ENCODE measurements around the gene MKI67.

MKI67 gene

DNA sequence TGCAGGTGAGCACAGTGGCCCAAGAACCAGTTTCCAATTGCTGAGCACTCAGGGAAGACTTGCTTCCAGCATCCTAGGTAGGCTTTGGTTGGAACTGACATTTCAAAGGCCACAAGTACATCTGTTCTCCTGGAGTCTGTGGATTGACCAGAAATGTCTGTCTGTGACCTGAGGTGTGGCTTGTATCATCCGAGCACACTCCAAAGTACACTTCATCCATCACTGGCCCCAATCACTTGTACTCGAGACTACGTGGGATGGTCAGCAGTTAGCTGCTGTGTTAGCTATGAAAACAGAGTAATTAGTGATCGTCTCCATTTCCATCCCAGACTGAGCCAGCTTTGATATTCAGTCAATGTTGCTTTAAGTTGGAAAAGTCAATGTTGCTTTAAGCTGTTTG, 45.0 kb downstream of the MKI67 start:
- DNase-seq (ENCODE audit: low spot score) = no peak

DNA sequence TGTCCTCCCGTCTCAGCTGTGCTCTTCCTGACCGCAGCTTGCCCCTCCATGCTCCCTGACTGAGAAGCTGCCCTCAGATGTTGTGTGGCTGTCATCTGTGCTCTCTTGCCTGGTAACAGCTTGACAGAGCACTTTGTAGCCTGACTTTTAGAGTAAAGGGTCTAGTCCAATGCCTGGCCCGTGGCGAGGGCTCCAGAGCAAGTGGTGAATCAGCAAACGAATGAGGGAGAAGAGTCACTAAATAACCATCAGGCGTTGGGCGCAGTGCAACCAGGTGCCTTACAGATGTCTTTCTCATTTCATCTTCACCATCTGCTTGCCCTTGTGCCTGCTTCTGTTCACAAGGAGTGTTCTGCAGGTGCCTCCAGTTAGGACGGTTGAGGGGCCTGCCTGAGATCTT, 45.6 kb downstream of the MKI67 start:
- no peak for DNase-seq (ENCODE audit: low spot score)

DNA sequence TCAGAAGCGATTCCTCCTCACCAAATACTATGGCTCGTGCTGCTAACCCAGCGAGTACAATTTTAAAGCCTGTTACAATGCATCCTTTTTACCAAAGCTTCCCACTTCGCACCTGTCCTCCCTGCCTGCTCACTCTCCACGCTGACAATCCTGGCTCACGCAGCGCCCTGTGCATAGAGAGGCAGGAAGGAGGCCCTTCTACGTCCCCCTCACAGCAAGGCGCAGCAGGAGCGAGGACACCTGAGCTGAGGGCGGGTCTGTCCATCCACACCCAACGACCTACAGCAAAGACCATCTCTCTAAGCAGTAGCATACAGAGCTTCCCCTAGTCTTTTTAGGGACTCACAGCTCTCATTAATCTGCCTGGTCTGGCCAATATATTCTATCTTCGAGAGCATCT, 46.0 kb downstream of the MKI67 start:
- no peak for DNase-seq (ENCODE audit: low spot score)

DNA sequence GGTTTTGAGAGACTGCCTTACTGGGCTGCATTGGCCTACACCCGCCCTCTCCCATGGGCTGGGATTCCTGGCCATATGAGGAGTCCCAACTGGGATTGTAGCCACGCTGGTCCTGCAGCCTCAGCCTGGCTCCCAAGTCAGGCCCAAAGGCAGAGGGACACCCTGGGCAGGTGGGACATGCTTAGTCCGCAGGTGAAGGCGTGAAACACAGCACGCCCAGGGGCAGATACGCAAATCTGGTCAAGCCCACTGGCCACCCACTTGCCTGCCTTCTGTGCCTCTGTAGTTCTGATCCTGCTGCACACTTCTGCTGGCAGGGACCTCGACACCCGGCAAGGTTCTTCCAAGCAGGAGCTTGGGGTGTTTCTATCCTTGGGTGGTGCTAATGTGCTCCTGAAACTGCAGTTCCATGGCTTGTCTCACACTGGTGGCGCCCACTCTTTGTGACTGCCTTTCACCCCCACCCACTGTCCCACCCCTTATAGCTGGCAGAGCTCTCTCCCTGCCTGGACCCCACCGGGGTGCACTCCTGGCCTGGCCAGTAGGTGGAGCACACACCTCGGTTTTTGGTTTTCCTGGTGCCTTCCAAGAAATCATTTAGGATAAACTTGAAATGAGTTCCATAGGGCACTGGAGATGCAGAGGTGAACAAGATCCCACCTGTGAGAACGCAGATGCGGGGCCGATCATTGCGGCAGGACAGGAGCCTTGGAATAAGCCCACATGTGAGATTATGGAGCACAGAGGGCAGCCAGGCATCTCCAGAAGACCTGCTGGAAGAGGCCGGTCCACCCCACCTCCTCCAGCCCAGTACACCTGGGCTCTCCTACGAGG, 47.9 kb downstream of the MKI67 start:
- no peak for DNase-seq (ENCODE audit: low spot score)

DNA sequence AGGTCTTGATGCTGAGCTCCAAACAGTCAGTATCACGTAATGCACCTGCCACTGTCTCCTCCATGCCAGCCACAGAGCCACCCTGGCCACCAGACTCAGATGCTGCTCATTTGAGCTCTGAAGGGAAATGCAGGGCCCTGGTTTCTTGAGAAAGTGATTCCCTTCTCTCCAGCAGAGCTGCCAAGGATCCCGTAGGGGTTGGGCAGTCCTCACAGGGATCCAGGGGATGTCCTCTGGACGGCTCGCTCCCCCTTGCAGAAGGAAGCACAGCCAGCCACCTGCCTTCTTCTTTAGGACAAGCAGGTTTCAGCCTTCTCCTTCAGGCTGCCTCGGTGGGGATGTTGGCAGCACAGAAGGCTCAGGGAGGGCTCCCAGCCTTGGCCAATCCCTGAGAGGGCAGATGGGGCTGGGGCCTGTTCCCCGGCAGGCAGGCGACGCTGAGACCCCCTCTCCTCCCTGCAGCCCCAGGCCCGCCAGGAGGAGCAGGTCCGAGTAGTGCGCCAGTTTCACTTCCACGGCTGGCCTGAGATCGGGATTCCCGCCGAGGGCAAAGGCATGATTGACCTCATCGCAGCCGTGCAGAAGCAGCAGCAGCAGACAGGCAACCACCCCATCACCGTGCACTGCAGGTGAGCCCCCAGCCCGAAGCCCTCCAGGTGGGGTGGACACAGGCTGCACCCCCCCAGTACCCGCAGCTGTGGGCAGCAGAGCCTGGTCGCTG, 48.9 kb downstream of the MKI67 start:
- DNase-seq (ENCODE audit: low spot score) = no peak

DNA sequence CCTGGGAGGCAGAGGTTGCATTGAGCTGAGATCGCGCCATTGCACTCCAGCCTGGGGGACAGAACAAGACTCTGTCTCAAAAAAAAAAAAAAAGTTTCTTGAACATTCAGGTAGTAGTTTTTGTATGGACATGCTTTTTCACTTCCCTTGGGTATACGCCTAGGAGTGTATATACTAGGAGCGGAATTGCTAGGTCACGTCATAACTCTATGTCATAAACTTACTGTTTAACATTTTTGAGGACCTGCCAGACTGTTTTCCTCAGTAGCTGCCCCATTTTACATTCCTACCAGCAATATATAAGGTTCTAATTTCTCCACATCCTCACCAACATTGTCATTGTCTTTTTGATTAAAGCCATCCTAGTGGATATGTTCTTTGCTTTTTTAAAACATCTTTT, 51.6 kb downstream of the MKI67 start:
- DNase-seq (ENCODE audit: low spot score) = no peak

DNA sequence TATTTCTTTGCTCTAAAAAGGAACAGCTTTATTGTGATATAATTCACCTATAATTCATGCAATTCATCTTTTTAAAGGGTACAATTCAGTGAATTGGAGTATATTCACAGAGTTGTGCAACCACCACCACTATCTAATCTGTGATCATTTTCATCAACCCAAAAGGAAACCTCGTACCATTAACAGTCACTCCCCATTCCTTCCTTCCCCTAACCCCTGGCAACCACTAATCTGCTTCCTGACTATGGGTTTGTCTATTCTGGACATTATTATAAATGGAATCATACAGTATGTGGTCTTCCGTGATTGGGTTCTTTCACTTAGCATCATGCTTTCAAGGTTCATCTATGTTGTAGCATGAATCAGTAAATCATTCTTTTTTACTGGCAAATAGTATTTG, 52.3 kb downstream of the MKI67 start:
- no peak for DNase-seq (ENCODE audit: low spot score)

DNA sequence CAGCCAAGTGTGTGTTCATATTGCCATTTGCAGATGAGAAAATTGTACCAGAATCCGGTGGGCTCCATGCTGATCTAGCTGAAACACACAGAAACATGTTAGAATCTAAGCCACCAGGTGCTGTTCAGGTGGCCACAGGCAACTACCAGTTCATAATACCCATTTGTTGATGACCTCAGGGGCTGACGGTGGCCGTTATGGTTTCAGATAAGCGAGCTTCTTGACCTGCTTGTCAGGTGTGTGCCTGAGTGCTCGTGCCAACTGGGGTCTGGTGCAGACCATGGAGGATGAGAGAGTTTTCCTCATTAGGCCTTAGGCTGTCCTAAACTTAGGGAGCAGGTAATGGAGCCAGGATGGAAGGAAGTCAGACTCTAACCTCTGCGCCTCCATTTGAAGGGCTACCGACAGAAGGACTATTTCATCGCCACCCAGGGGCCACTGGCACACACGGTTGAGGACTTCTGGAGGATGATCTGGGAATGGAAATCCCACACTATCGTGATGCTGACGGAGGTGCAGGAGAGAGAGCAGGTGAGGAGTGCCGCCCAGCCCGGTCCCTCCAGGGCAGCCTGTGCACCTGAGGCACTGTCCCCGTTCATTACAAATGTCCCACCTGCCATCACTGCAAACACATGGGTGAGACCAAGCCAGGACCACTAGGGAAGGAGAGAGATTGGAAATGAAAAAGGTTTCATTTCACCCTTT, 53.1 kb downstream of the MKI67 start:
- no peak for DNase-seq (ENCODE audit: low spot score)

DNA sequence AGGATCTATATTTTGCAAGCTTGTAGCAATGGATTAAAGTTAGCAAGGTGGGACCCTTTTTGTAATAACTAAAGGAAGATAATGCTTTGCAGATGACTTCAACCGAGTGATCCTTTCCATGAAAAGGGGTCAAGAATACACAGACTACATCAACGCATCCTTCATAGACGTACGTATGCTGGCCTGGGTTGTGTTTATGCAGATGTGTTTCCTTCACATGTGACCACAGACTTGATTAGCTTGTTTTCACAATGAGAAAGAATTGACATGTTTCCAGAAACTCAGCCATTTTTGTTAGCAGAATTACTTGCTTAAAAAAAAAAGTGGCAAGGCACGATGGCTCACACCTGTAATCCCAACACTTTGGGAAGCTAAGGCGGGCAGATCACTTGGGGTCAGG, 54.2 kb downstream of the MKI67 start:
- DNase-seq (ENCODE audit: low spot score) = no peak

DNA sequence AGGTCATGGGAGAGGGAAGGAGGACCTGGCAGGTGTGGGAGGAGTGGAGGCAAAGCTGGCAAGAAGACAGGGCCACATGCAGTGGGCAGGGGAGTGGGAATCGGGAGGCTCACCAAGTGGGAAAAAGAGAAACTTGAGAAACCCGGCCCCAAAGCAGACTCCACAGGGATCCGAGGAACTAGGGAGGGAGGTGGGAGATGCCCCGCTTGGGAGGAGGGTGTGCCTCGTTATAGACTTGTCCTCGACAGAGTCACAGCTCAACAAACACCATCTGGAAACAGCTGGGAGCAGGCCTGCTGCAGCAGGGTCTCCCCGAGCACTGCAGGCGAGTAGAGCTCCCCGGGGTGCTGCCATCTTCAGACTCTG, 54.8 kb downstream of the MKI67 start:
- no peak for DNase-seq (ENCODE audit: low spot score)

DNA sequence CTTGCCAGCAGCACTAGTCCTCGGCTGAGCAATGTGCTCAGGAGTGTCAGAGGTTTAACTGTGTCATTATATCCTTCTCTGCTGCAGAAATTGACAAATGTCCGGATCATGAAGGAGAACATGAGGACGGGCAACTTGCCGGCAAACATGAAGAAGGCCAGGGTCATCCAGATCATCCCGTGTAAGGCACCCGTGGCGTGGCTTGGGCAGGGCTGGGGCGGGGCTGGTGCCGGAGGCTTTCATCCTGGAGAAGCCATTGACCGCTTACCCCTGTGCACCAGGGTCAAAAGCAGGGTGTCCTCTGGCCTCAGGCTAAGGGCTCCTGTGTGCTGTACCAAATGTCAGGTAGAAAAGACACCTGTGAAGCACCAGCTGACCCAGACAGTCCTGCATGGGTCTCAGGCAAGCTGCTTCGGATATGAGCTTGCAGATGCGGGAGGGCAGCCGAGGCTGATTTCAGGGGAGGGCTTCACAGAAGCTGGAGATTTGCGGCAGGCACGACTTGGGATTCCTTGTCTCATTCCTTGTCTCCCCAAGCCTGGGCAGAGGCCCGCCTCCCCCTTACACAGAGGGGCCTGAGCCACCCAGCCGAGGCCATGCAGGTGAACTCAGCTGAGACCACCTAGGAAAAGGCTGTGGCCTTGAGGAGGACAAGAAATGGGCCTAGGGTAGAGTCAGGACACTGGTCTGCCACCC, 55.4 kb downstream of the MKI67 start:
- no peak for DNase-seq (ENCODE audit: low spot score)

DNA sequence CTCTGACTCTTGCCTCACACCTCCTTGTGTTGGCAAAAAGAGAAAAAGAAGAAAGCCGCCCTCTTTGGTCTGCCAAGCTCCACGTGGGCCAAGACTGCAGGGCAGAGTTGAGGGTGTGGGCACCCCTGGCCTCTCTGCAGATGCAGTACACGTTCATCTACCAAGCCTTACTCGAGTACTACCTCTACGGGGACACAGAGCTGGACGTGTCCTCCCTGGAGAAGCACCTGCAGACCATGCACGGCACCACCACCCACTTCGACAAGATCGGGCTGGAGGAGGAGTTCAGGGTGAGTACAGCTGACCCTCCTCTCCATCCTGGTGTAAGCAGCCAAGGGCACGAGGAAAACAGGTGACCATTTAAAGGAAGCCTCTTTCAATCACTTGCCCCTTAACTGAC, 56.1 kb downstream of the MKI67 start:
- DNase-seq (ENCODE audit: low spot score) = no peak

DNA sequence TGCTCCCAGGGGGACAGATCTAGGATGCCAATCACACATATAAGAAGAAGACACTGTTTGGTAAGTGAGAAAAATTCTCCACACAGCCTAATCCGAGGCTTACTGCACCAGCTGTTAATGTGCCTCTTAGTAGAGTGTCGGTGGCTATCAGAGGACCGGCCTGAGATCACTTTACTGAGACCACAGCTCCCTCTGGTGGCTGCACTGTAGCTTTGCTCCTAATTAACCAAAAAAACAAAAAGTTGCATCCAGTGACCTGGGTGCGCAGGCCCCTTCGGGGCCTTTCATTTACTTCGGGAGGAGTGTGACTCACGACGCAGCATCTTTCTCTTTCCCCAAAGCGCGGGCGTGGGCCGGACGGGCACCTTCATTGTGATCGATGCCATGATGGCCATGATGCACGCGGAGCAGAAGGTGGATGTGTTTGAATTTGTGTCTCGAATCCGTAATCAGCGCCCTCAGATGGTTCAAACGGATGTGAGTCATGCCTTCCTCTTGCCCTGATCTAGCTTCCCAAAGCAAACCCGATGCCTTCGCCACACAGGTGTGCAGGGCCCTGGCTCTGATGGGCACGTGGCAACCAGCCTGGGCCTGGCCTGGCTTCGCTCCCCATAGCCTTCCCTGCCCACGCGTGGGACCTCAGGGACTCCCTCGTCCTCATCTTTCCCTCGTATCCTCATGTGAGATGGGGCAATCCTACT, 56.7 kb downstream of the MKI67 start:
- DNase-seq (ENCODE audit: low spot score) = peak; percentile 67

DNA sequence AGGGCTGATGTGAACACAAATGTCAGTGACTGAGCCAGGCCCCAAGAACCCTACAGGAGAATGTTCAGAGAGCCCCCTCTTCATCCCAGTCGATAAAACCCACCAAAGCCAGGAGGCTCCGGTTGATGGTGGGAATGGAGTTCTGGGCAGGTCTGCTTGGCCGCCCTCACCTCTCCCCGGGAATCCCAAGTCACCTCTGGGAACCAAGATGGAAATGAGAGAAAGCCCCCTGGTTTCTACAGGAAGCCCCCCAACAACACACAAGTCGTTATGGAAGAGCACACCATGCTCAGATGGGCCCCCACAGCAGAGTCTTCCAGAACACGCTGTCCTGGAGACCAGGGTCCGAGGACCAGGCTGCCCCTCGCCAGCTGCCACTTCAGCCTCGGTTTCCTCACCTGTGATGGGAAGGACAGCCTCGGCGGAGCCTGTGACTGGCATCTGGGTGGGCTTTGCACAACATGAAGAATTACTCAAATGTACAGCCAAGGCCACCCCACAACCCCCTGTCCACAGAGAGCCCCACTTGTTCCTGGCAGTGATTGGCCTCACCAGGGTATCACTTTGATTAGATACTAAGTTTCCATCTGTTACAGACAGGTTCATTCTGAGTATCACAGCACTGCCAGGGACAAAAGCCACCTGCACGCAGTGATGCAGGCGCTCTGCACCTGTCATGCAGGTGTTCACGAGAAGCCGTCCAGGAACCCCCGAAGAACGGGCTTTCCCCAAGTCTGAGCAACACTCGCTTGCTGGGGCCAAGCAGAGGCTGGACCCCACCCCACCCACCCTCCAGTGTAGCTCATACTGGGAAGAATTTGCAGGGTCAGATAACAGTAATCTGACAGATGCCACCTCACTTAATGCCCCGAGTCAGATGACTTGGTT, 57.6 kb downstream of the MKI67 start:
- no peak for DNase-seq (ENCODE audit: low spot score)

DNA sequence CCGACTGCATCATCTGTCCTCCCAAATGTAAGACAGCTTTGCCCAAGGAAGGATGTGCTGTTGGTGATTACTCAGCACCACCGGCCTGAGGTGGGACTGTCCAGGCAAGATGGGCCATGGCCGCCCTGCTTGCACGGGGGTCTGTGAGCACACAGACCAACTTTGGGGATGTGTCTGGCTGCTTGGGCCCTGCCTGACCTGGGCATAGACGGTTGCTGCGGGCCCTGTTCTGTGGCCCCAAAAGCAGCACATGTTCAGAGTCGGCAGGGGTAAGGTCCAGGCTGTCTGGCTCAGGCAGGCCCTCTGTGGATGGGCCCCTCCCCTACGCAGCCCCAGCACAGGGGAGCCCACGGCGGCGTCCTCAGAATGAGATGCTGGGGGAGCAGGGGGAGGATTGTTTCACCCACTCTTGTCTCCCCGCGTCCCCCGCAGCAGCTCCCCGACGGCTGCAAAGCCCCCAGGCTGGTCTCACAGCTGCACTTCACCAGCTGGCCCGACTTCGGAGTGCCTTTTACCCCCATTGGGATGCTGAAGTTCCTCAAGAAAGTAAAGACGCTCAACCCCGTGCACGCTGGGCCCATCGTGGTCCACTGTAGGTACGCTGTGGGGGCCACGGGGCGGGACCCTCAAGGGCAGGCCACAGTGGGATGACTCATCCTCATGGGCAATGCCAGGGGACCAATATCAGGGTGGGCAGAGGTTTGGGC, 58.4 kb downstream of the MKI67 start:
- no peak for DNase-seq (ENCODE audit: low spot score)

DNA sequence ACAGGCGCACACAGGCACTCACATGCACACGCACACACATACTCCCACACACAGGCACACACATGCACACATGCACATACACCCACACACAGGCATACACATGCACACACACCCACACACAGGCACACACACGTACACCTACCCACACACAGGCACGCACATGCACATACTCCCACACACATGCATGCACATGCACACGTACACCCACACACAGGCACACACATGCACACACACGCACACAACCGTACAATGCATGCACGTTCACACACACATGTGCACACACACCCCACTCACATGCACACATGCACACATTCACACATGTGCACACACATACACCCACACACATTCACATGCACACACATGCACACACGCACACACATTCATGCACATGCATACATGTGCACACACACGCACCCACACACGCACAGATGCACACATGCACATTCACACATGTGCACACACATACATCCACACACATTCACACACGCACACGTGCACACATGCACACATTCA, 59.3 kb downstream of the MKI67 start:
- no peak for DNase-seq (ENCODE audit: low spot score)

DNA sequence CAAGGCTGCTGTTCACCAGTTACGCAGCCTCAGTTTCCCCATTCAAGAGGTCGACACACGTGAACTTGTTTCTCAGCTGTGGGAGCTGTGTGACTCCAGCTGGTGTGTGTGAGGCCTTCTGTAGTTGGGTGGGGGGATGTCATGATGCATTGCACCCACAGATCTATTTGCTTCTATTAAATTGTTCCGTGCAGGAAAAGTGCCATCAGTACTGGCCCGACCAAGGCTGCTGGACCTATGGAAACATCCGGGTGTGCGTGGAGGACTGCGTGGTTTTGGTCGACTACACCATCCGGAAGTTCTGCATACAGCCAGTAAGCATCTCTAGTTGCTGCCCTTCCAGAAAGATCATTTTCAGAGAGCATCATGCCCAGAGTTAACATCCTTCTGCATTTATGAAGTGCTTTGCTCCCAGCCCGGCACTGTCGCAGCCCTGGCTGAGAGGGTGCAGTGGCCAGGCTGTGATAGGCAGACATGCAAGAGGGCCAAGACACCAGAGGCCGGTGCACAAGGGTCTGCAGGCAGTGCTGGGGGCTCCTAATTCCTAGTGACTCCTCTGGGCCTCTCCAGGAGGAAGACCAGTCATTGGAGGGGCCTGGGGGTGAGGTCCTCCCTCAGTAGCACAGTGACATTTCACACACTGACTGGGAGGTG, 60.2 kb downstream of the MKI67 start:
- no peak for DNase-seq (ENCODE audit: low spot score)

DNA sequence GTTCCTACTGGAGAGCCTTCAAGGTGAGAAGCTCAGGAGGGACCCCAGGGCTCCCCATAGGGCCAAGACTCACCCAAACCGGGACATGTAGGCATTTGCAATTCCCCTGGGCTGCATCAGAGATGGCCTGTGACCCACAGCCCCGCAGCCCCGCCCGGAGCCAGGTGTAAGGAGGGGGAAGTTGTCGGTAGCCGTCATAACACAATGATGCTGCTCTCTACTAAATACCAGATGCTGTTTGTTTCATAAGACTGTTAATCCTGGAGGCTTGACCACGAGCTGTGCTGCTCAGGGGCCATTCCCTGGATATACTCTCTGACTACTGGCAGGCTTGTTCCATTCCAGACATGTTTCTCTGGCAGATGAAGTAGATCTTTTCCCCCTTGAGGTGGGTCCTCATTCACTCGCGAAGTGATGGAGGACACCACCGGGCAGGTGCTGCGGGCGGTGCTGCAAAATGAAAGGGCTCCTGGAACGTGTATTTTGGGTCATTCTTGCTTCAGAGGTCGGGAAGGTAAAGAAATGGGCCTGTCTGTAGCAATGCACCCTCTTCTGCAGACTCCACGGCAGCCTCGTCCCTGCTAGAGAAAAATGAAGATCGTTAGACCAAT, 61.1 kb downstream of the MKI67 start:
- DNase-seq (ENCODE audit: low spot score) = no peak
